GM18498 (cell line): Measurements from ENCODE around the gene RABGGTB.
"Not testable (repeated sequence)": the region's sequence is repeated elsewhere in the genome, so short reads cannot be mapped to it uniquely, and the experiment has no call there.

Source experiments
- ATAC-seq: cut with Tn5 transposase; IDR thresholded peaks from one replicate; pipeline ENCODE4 v1.9.1; 2021; ENCODE audit warnings: mild to moderate bottlenecking, moderate library complexity; ENCODE audit not compliant: unreplicated experiment

Gene RABGGTB

GRCh38 chr1:75794382-75794781, 8.3 kb downstream of the RABGGTB start:
- ATAC-seq: no peak

DNA sequence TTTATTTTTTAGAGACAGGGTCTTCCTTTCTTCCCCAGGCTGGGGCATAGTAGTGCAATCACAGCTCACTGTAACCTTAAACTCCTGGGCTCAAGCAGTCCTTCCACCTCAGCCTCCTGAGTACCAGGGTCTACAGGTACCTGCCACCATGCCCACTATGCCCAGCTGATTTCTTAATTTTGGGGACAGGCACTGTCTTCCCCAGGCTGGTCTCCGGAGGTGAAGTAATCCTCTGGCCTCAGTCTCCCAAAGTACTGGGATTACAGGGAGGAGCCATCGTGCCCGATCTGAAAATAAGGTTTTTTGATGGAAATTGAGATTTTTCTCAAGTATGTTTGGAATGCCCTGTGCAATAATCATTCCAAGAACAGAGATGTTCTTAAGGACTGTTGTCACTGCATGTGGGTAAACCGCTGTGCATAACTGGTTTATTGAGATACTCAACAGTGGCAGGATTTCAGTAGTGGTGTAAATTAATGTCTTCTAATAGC, 9.7 kb downstream of the RABGGTB start:
- ATAC-seq: no peak

DNA sequence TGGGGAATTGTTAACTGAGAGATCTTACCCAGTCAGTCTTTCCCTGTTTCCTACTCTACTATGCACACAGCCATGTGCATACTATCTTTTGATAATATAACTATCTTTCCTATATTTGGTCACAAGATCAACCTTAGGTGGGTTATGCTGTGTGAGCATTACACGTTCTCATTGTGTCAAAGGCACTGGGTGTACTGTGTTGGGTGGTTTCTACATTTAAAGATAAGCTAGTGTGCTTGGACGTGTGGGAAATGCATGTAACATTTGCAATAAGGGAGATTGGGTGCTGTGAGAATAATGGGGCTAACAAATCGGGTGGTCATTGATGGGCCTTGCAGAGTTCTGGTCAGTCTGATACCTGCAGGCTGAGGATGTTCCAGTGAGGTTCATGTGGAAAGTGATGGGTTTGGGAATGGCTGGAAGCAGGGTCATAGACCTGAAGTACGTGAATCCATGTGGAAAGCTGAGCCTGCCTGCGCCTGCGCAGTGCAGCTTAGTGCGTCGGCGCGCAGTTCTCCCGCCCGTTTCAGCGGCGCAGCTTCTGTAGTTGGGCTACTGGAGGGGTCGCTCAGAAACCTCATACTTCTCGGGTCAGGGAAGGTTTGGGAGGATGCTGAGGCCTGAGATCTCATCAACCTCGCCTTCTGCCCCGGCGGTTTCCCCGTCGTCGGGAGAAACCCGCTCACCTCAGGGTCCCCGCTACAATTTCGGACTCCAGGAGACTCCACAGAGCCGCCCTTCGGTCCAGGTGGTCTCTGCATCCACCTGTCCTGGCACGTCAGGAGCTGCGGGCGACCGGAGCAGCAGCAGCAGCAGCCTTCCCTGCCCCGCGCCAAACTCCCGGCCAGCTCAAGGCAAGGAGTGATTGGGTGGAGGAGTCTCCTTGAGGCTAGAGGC, 10.6 kb downstream of the RABGGTB start, which contains the start of gene MSH4:
TSS of gene MSH4 (plus strand) at position 507 of the 897 bp plus-strand sequence. CDS start at position 611, 104 bp downstream.
- ATAC-seq: no peak

- ATAC-seq: no peak
Measured at GRCh38 chr1:75797273-75797588, 11.2 kb downstream of the RABGGTB start.

GRCh38 chr1:75797606-75798216, 11.7 kb downstream of the RABGGTB start:
- ATAC-seq: no peak

DNA sequence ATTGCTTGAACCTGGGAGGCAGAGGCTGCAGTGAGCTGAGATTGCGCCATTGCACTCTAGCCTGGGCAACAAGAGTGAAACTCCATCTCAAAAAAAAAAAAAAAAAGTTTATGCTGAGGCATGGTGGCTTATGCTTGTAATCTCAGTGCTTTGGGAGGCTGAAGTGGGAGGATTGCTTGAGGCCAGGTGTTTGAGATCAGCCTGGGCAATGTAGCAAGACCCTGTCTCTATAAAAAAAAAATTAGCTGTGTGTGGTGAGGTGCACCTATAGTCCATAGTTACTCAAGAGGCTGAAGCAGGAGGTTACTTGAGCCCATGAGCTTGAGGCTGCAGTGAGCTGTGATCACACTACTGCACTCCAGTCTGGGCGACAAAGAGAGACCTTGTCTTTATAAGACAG, 15.4 kb downstream of the RABGGTB start:
- not testable (repeated sequence) for ATAC-seq

DNA sequence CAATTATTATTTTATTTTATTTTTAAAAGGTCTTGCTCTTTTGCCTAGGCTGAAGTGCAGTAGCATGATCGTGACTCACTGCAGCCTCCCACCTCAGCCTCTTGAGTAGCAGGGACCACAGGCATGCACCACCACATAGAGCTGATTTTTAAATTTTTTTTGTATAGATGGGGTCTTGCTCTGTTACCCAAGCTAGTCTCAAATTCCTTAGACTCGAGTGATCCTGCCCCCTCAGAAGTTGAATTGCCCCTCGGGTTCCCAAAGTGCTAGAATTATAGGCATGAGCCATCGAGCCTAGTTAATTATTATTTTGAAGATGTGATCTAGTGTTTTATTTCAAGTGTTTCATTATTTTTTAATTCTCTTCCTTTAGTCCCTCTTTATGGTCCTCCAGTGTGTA, 22.9 kb downstream of the RABGGTB start:
- ATAC-seq: no peak

GRCh38 chr1:75810113-75810512, 24.1 kb downstream of the RABGGTB start:
- not testable (repeated sequence) for ATAC-seq

DNA sequence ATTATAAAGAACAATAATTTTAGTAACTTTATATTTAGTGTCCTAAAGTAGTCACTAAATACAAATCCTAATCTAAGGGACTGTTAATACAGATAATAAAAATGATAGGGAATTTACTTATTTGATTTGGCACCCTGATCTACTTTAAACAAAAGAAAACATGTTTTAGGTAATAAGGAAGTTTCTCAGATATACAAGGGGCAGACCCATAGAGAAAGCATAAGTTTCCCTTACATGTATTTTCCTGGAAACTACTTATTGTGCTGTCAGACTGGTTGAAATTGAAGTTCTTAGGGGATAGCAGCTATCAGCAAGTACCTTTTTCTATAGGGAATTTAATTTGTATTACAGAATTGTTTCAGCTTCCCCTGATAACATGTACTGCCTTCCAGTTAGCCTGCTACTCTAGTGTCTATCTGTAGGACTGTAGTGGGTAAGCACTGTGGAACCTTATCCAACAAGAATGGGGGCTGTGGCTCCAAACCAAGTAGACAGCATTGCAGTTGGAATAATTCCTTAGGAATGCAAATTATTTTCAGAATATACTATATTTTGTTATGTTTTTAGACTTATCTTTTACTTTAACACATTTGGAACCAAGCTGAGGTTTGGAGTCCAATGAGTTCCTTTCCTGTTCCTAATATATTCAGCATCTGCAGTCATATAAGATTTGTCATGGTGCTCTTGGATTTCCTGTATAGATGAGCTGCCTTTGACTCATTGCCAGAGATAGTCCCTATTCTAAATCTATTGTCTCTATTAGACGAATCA, 25.3 kb downstream of the RABGGTB start:
- ATAC-seq: no peak

GRCh38 chr1:75812065-75812464, 26.0 kb downstream of the RABGGTB start:
- no peak for ATAC-seq

DNA sequence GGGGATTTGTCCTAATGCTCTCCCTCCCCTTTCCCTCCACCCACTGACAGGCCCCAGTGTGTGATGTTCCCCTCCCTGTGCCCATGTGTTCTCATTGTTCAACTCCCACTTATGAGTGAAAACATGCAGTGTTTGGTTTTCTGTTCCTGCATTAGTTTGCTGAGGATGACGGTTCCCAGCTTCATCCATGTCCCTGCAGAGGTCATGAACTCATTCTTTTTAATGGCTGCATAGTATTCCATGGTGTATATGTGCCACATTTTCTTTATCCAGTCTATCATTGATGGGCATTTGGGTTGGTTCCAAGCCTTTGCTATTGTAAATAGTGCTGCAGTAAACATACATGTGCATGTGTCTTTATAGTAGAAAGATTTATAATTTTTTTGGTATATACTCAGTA, 37.5 kb downstream of the RABGGTB start:
- not testable (repeated sequence) for ATAC-seq

- no peak for ATAC-seq
Measured at GRCh38 chr1:75836528-75837100, 50.6 kb downstream of the RABGGTB start.

DNA sequence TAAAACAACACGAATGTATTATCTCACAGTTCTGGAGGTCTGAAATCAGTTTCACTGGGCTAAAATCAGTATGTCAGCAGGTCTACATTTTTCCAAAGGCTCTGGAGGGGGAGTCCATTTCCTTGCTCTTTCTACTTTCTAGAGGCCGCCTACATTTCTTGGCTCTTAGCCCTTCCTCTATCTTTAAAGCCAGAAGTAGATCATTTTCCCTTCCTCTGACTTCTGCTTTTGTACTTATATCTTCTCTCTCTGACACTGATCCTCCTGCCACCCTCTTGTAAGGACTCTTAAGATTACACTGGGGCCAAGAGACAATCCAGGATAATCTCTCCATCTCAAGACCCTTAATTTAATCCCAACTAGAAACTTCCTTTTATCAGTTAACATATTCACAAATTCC, 52.0 kb downstream of the RABGGTB start:
- no peak for ATAC-seq

DNA sequence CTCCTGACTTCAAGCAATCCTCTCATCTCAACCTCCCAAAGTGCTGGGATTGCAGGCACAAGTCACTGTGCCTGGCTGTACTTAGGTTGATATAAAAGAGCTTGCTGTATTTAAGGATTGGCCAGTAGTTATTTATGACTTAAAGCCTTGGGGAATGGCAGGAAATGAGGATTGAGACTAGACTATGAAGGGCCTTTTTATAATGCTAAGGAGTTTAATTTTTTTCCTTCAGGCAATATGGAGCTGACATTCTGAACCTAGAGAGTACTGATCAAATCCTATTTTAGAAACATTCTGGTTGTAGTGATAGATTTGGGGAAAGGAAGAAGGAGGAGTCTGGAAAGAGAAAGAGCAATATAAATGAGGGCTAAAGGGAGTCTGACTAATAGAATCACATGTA, 55.4 kb downstream of the RABGGTB start:
- ATAC-seq: no peak
